Adipose tissue (tissue), 3 donors: ENCODE measurements around the gene RASL11A. TPM values are rescaled to one million over a fixed set of nuclear protein-coding genes. Genes with fewer than 3 reads are reported as not detected.
"Not testable (repeated sequence)": the region's sequence is repeated elsewhere in the genome, so short reads cannot be mapped to it uniquely, and the experiment has no call there.

ENCODE experiments used
- H3K27ac ChIP-seq: one replicate; pipeline ENCODE4 v1.5.1; 2013; ENCODE audit warnings: low read depth, low read length
- WGBS, 3 donors: extraction: QIAGEN DNeasy Blood & Tissue Kit; methylation state at CpG; one replicate each; pipeline ENCODE4 v1.1.7; 2013; 5-methylcytosine and 5-hydroxymethylcytosine counted together
- polyA plus RNA-seq, 3 donors: library from polyadenylated mRNA; stranded (reverse); fragments of 200-250 nt; gene quantifications; one replicate each; pipeline ENCODE4 v1.2.3, GENCODE V29; 2013
- donor health status: healthy with polysubstance abuse.
- donor health status: Bipolar disorder and iron deficiency.
- donor health status: healthy.

RASL11A gene
- polyA plus RNA-seq, 3 donors = 4.8 to 40.2 (median 24.8) TPM

DNA sequence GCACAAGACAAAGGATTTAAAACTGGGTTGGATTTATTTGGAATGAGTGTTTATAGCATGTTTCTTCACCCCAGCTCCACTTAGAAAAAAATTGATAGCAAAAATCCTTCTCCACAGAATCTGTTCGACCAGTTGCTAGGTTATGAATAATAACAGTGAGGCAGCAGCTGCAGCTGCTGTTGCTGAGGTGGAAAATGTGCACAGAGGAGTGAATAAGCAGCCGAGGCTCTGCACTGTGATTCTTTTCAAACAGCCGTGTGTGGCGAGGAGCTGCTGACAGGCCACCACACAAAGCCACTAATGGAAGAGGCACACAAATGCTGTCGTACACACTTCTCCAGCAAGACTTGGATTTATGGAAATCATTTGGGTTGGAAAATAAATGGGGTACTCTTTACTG lies 6.4 kb upstream of the RASL11A start:
- H3K27ac ChIP-seq = no peak overlapping the region
- 49 to 63% (median 57%) methylated on average over 5 of the region's 5 CpGs for WGBS, 3 donors

- WGBS, 3 donors = 55 to 73% (median 56%) methylated on average over 1 of the region's 1 CpG
- no peak overlapping the region for H3K27ac ChIP-seq
Observed at GRCh38 chr13:27264648-27265047, 6.0 kb upstream of the RASL11A start.

DNA sequence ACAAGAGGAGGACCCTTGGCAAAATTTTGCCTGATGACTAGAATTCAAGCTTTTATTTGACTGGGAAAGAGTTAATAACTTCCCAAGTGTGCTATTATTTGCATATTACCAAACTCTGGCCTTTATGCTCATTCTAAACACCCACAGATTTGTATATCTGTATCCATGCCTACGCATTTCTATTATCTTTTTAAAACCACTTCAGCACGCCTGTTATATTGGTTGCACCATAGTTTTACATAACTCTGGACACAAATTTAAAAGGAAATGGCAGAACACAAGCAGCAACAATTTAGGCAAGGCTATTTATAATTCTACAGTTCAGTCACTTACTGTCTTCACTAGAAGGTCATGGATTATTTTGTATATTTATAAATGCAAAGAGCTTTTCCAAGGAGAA lies 3.7 kb upstream of the RASL11A start:
- H3K27ac ChIP-seq = no peak overlapping the region
- WGBS, 3 donors = 33 to 54% (median 36%) methylated on average over 2 of the region's 2 CpGs

GRCh38 chr13:27267596-27267995 lies 3.0 kb upstream of the RASL11A start:
- H3K27ac ChIP-seq = no peak overlapping the region
- WGBS, 3 donors = 46 to 87% (median 48%) methylated on average over 2 of the region's 2 CpGs

- WGBS, 3 donors = 66 to 76% (median 72%) methylated on average over 2 of the region's 2 CpGs
- no peak overlapping the region for H3K27ac ChIP-seq
Observed at GRCh38 chr13:27269114-27269665, 1.4 kb upstream of the RASL11A start.

GRCh38 chr13:27271570-27272096 lies 1.0 kb downstream of the RASL11A start:
- no peak overlapping the region for H3K27ac ChIP-seq
- WGBS, 3 donors = 42 to 50% (median 48%) methylated on average over 15 of the region's 15 CpGs

DNA sequence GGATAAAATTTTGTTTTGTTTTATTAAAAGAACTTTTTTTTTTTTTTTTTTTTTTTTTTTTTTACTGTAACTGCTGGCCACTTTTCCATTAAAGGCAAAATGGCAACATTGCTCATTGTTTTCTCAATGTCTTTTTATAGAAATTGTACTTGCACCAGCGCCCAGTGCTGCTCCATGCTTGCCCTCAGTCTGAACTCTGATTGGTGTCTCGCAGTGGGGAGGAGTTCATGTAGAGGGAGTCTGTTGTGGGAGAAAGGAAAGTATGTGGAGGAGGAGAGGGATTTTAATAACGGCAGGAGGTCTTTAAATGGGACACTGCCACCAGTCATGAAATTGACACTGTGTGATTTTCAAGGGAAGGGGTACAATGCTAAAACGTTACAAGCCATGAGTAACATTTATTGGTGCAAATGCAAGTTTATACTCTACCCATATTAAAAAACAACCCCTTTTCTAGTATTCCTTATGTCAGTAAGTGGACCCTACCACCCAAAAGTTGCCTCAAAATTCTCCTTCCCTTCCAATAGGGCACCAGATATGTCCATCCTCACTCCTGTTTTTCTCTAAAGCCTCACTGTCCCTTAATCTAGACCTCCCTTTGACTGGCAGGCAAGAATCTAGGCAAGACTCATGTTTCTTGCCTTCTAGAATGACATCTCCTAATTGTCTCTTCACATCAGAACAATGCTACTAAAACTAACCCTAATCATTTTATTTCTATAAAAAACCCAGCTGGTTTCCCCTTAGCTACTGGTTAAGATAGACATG lies 3.2 kb downstream of the RASL11A start:
- no peak overlapping the region for H3K27ac ChIP-seq
- WGBS, 3 donors = 62 to 76% (median 65%) methylated on average over 4 of the region's 4 CpGs

- WGBS, 3 donors = 46 to 50% (median 47%) methylated on average over 1 of the region's 1 CpG
Observed at GRCh38 chr13:27274631-27275030, 4.0 kb downstream of the RASL11A start.

GRCh38 chr13:27276188-27276587 lies 5.6 kb downstream of the RASL11A start:
- 51 to 63% (median 60%) methylated on average over 7 of the region's 7 CpGs for WGBS, 3 donors
- no peak overlapping the region for H3K27ac ChIP-seq

More at GRCh38 chr13:27274631-27275030, 4.0 kb downstream of the RASL11A start:
- H3K27ac ChIP-seq = no peak overlapping the region

DNA sequence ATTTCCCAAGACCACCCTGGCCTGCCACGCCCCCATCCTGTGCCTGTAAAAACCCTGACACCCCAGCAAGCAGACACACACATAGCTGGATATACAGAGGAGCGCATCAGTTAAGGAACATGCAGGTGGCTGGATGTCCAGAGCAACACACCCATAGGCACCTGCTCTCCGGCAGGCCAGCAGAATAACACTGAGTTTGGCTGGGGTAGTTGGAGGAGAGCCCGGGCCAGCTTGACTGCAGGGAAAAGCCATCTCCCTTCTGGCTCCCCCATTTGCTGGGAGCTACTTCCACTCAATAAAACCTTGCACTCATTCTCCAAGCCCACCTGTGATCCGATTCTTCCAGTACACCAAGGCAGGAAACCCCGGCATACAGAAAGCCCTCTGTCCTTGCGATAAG lies 8.9 kb downstream of the RASL11A start:
- WGBS, 3 donors = 90 to 92% (median 91%) methylated on average over 7 of the region's 7 CpGs
- no peak overlapping the region for H3K27ac ChIP-seq

DNA sequence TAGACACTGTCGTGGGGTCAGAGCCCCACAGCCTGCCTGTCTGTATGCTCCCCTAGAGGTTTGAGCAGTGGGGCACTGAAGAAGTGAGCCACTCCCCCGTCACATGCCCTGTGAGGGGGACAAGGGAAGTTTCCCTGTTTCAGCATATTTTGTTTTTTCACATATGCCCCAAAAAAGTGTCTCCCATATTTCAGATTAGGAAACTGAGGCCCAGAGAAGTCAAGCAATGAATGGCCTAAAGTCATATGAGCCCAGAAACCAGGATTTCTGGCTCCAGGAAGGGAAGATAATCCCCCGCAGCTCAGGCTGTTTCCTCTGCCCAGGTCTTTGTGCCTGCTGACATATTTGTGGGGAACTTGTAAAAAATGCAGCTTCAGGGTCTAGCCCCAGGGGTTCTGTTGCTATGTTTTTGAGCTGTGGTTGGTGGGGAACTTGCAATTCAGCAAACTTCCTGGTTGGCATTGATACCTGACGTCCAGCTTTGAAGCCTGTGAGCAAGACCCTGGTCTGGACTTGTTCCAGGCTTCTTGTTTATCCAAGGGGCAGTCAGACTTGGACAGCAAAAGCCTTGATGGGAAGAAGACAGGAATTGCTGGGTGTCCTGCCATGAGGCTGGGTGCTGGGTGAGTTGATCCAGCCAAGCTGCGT lies 9.5 kb downstream of the RASL11A start:
- H3K27ac ChIP-seq = no peak overlapping the region
- WGBS, 3 donors = 64 to 73% (median 67%) methylated on average over 5 of the region's 5 CpGs

- 71 to 81% (median 79%) methylated on average over 4 of the region's 4 CpGs for WGBS, 3 donors
- no peak overlapping the region for H3K27ac ChIP-seq
Observed at GRCh38 chr13:27280841-27281240, 10.2 kb downstream of the RASL11A start.

GRCh38 chr13:27281420-27281819 lies 10.8 kb downstream of the RASL11A start:
- WGBS, 3 donors = 36 to 80% (median 79%) methylated on average over 1 of the region's 1 CpG
- no peak overlapping the region for H3K27ac ChIP-seq

- no peak overlapping the region for H3K27ac ChIP-seq
- WGBS, 3 donors = 66 to 85% (median 82%) methylated on average over 4 of the region's 4 CpGs
Observed at GRCh38 chr13:27283906-27284493, 13.4 kb downstream of the RASL11A start.

DNA sequence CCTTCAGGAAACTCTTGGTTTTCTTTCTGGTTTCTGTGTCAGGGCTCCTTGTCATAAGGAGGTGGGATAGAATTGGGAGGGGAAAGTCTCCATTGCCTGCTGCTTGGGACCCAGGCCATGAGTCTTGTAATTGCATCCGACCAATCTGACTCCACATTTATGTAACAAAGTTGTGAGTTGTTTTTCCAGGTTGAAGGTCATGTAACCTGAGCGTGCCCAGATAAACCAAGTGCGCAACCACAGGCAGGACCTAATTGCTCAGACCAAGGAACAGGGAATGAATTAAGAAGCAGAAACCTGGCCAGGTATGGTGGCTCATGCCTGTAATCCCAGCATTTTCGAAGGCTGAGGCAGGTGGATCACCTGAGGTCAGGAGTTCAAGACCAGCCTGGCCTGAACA lies 17.8 kb downstream of the RASL11A start:
- WGBS, 3 donors = 71 to 90% (median 88%) methylated on average over 4 of the region's 4 CpGs
- no peak overlapping the region for H3K27ac ChIP-seq

DNA sequence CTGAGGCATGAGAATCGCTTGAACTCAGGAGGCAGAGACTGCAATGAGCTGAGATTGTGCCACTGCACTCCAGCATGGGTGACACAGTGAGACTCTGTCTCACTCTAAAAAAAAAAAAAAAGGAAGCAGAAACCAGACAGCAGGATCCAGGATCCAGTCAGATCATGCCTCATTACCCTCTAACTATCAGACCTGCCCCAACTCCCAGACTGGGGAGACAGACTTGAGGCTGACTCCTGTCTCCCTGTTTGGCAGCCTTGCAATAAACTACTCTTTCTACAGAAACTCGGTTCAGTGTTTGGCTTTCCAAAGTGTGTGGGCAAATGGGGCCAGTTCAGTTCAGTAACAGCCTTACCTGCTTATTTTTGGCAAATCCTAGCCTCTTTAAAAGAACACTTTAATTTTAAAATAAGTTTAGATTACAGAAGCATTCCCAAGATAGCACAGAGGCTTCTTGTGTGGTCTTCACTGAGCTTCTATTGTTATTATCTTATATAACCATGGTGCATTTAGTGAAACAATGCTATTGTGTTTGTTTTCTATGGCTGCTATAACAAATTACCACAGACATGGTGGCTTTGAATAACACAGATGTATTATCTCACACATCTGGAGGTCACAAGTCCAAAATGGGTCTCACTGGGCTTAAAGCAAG lies 18.5 kb downstream of the RASL11A start:
- no peak overlapping the region for H3K27ac ChIP-seq
- WGBS, 3 donors = 75 to 82% (median 77%) methylated on average over 2 of the region's 2 CpGs

- 80 to 87% (median 86%) methylated on average over 4 of the region's 4 CpGs for WGBS, 3 donors
Observed at GRCh38 chr13:27290715-27291114, 20.1 kb downstream of the RASL11A start.

GRCh38 chr13:27291967-27292366 lies 21.3 kb downstream of the RASL11A start:
- 91 to 96% (median 92%) methylated on average over 6 to 8 of the region's 8 CpGs for WGBS, 3 donors

More at GRCh38 chr13:27290715-27291114, 20.1 kb downstream of the RASL11A start:
- no peak overlapping the region for H3K27ac ChIP-seq

More at GRCh38 chr13:27291967-27292366, 21.3 kb downstream of the RASL11A start:
- H3K27ac ChIP-seq = not testable (repeated sequence)
